Measurements from ENCODE around the gene ZNF618.
A peak's percentile ranks its signal among the peaks of the same experiment; 100 is the strongest.
"Not testable (repeated sequence)": the region's sequence is repeated elsewhere in the genome, so short reads cannot be mapped to it uniquely, and the experiment has no call there.

ZNF618 gene

DNA sequence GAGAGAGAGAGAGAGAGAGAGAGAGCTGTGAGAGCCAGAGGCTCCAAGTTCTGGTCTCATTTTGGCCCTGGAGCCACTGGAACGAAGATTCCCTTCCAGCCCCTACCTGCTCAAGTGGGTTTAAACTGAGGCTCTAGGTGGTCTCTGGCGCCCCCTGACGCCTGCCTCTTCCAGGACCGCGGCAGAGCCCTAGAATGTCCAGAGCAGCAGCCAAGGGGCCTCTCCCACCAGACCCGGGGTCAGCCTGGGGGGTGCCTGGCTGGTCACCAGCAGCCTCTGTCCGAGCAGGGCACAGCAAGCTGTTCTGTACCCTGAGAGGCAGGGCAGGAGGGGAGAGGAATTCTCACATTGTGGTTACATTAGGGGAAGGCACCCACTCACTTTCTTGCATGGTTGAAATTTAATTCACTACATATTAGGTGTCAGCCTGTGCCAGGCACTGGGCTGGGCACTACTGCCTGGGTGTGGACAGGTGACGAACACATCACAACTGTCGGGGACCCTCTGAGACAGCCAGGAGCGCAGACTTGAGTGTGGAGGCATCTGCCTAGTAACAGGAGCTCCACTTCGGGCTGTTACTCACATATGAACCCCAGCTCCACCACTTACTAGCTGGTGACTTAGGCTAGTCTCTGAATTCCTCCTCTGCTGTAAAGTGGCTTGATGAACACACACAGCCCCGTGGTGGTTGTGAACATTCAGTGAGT lies 157.4 kb downstream of the ZNF618 start:
- DNase-seq (ENCODE audit: insufficient read length, low spot score) (peak; percentile 18), FAIRE-seq (no peak)

DNA sequence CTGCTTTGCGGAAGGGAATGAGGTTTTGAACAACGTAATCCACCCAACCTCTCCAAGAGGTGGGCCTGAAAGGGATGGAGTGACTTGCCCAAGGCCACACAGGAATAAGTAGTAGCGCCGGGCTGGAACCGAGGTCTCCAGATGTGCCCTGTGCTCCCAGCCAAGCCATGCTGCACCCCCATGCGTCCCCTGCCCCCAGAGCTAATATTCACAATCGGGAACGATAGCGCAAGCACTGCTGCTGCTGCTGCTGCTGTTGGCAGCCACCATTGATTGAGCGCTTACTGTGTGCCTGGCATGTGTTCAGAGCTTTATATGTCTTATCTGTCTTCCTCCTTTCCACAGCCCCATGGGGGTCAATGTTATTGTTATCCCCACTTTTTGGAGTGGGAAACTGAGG lies 158.1 kb downstream of the ZNF618 start:
- FAIRE-seq (no peak), DNase-seq (ENCODE audit: insufficient read length, low spot score) (no peak)

- FAIRE-seq (no peak), DNase-seq (ENCODE audit: insufficient read length, low spot score) (no peak)
Measured at GRCh38 chr9:114034661-114035062, 158.6 kb downstream of the ZNF618 start.

GRCh38 chr9:114035221-114035844 lies 159.2 kb downstream of the ZNF618 start:
- DNase-seq (ENCODE audit: insufficient read length, low spot score) (no peak), FAIRE-seq (no peak)

DNA sequence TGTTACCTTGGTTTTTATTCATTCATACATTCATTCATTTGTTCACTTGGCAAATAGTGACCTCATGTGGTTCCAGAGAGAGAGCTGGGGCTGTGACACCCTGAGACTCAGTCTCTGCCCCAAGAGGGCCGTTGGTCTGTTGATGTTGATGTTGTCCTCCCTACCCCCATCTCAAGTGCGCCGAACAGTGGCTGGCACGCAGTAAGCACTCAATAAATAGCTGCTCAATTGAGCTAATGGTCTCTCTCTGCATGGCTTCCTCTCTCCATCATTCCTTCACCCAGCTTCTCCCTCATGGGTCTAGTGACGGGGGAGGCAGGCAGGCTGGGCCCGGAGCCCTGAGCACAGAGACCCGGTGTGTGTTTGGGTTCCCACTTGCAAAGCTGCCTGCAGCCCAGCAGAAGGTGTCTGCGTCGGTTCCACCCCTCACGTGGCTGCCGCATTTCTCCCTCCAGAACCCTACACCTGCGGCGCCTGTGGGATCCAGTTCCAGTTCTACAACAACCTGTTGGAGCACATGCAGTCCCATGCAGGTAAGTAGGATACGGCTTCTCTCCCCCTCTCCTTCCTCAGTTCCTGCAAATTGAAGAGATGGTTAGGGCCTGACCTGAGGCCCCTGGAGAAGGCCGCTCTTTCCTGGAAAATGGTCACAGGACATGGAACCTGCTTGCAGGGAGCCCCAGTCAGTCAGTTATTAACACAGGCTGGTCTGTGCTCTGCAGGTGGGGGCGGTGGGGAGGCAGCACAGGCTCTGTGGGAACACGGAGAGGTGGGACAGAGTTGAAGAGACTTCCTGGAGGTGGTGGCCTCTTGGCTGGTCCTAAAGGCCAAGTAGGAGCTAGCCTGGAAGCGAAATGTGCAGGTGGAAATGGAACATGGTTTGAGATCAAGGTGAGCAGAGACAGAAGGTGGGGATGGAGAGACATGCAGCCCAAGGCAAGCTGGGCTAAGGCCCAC lies 160.0 kb downstream of the ZNF618 start:
- DNase-seq (ENCODE audit: insufficient read length, low spot score) (no peak), FAIRE-seq (no peak)

- no peak for FAIRE-seq
- no peak for DNase-seq (ENCODE audit: insufficient read length, low spot score)
Measured at GRCh38 chr9:114037249-114037648, 161.1 kb downstream of the ZNF618 start.

DNA sequence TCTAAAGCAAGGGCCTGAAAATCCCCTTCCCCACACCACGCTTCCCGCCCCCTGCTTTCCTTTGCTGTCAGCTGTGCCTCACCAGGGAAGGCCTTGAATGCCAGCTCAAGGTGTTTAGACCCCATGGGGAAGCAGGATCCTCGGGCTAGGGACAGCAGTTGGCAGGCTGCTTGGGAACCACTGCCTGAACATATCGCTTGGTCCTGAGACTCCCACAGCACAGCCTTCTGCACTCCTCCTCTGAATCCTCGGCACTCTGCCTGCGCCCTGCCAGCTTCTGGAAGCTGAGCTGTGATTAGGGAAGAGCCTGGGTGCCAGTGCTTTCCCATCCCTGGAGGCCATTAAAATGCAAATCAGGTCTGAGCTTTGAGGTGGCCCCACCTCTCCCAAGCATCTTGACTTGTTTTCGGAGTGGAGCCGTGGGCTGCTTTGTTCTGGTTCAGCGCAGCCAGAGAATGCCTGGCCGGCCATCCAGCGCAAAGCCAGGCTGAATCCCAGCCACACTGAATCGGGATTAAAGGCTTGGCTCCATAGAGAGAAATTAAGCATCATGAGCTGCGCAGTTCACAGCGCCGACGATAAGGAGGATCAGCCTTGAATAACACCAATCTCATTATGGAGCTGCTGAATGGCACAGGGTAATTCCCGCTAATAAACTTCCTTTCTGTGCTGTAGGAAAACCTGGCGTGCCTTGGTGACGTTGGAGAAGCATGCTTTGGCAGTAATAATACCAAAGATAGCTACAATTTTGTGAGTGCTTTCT lies 162.0 kb downstream of the ZNF618 start:
- FAIRE-seq: no peak
- DNase-seq (ENCODE audit: insufficient read length, low spot score): no peak

DNA sequence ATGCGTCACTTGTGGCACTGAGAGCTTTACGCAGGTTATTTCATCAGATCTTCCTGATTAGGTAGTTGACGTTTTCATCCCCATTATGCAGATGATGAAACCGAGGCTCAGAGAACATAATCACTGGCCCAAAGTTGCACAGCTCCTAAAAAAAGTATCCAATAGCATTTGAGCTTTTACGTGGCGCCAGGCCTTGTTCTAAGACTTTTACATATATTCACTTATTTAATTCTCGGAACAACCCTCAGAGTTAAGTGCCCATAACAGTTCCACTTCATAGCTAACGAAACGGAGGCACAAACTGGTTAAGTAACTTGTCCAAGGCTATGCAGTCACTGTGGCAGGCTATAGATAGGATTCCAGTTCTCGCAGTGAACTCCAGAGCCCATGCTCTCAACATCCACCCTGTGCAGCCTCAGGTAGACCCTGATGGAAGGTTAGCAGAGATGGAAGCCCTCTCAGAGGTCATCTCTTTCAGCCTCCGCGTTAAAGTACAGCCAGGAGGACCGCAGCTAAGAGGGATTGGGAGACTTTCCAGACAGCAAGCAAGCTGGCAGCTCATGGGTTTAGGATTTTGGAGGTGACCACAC lies 162.7 kb downstream of the ZNF618 start:
- FAIRE-seq: no peak
- DNase-seq (ENCODE audit: insufficient read length, low spot score): no peak

DNA sequence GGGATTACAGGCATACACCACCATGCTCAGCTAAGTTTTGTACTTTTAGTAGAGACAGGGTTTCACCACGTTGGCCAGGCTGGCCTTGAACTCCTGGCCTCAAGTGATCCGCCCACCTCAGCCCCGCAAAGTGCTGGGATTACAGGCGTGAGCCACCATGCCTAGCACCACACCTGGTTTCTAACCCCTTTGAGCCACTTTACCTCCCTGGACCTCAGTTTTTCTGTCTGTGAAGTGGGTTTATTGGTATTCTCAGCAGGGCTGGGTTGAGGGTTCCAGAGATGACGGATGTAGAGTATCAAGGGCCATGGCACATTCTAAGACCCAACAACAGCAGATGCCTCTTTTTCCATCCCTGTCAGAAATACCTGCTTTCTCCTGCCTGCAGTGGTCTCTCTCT lies 163.4 kb downstream of the ZNF618 start:
- no peak for DNase-seq (ENCODE audit: insufficient read length, low spot score)
- no peak for FAIRE-seq

GRCh38 chr9:114043660-114044059 lies 167.6 kb downstream of the ZNF618 start:
- FAIRE-seq; DNase-seq (ENCODE audit: insufficient read length, low spot score): not testable (repeated sequence)

- no peak for FAIRE-seq
Measured at GRCh38 chr9:114046237-114046755, 170.2 kb downstream of the ZNF618 start.

GRCh38 chr9:114046875-114047274 lies 170.8 kb downstream of the ZNF618 start:
- DNase-seq (ENCODE audit: insufficient read length, low spot score) (no peak), FAIRE-seq (no peak)

More at GRCh38 chr9:114046237-114046755, 170.2 kb downstream of the ZNF618 start:
- DNase-seq (ENCODE audit: insufficient read length, low spot score): no peak

- DNase-seq (ENCODE audit: insufficient read length, low spot score): no peak
- FAIRE-seq: no peak
Measured at GRCh38 chr9:114047717-114048116, 171.6 kb downstream of the ZNF618 start.

DNA sequence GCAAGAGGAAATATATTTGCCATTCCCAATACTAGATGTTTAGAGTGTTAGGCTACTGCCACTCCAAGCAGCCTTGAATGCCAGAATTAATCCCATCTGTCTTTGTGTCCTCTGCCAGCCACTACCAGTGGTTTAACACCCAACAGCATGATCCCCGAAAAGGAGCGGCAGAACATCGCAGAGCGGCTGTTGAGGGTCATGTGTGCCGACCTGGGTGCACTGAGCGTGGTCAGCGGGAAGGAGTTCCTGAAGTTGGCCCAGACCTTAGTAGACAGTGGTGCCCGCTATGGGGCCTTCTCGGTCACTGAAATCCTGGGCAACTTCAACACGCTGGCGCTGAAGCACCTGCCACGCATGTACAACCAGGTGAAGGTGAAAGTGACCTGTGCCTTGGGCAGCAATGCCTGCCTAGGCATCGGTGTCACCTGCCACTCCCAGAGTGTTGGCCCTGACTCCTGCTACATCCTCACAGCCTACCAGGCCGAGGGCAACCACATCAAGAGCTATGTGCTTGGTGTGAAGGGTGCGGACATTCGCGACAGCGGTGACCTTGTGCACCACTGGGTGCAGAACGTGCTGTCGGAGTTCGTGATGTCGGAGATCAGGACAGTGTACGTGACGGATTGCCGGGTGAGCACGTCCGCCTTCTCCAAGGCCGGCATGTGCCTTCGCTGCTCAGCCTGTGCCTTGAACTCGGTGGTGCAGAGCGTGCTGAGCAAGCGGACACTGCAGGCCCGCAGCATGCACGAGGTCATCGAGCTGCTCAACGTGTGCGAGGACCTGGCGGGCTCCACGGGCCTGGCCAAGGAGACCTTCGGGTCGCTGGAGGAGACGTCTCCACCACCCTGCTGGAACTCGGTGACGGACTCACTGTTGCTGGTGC lies 172.7 kb downstream of the ZNF618 start:
- DNase-seq (ENCODE audit: insufficient read length, low spot score): no peak
- no peak for FAIRE-seq

- FAIRE-seq (no peak), DNase-seq (ENCODE audit: insufficient read length, low spot score) (no peak)
Measured at GRCh38 chr9:114049441-114050225, 173.5 kb downstream of the ZNF618 start.

DNA sequence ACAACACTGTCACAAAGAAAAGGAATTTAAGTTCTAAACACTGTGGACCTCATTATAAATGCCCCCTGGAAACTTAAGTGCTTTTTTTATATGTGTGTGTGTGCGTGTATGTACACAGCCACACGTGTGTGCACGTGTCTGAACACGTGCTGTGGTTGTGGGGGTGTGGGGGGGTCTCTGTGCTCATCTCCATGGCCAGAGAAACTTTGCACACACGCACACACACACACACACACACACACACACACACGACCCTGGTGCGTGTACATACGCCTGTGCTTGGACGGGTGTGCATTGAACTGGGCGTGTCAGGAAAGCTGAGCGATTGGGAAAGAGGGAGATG lies 174.1 kb downstream of the ZNF618 start:
- no peak for FAIRE-seq
- DNase-seq (ENCODE audit: insufficient read length, low spot score): no peak

DNA sequence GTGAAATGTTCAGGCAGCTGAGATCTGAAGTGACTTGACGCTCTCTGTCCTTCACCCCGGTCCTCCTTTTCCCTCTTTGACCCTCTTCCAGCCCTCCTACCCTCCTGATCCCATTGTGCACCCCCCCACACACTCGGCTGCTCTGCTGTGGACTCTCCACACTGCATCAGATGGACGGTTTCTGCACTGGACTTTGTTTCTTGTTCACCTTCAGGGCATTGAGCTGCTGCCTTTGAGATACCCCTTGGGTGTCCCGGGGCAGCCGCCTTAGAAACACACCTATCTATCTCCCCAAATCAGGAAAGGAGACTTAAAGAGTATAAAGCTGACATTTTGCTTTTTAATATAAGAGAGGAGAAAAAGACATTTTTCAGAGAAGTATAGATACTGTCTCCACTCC lies 174.5 kb downstream of the ZNF618 start:
- no peak for DNase-seq (ENCODE audit: insufficient read length, low spot score)
- no peak for FAIRE-seq

- no peak for FAIRE-seq
- DNase-seq (ENCODE audit: insufficient read length, low spot score): no peak
Measured at GRCh38 chr9:114051281-114051680, 175.2 kb downstream of the ZNF618 start.

Data from HTR-8/SVneo (cell line).